CD4-positive, alpha-beta T cell treated with Interleukin-17A for 1 hour (primary cell): ENCODE data around the gene THEMIS.
"Not testable (repeated sequence)": the region's sequence is repeated elsewhere in the genome, so short reads cannot be mapped to it uniquely, and the experiment has no call there.

ENCODE experiments used
- DNase-seq: peaks from one replicate; pipeline ENCODE4 v3.0.0-alpha.2; 2020

THEMIS gene

GRCh38 chr6:127912914-127913313 lies 12.1 kb upstream of the THEMIS start:
- DNase-seq: no peak

GRCh38 chr6:127907960-127908640 lies 7.2 kb upstream of the THEMIS start:
- DNase-seq: peak; percentile 51

DNA sequence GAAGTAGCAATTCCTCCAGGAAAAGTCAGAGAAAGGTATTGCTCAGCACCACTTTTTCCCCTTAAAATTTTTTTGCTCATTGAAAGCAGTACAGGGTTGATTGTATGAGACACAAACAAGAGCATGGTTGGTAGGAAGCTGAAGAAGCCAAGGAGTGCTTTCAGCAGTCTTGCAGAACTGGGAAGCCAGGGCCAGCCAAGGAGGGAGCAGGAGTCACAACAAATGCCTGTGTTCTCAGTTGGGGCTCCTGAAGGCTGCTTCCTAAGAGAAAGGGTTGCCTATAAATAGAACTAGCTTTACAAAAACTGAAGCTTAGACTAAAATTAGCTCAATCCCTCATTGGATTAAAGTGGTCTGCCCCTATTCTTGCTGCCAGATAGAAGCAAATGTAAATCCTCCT lies 3.3 kb upstream of the THEMIS start:
- DNase-seq: no peak

- DNase-seq: peak; percentile 65
These were observed 2.1 kb upstream of the THEMIS start for GRCh38 chr6:127902933-127903332.

GRCh38 chr6:127897484-127897883 lies 3.4 kb downstream of the THEMIS start:
- no peak for DNase-seq

- DNase-seq: no peak
These were observed 6.8 kb downstream of the THEMIS start for GRCh38 chr6:127894051-127894450.

GRCh38 chr6:127893541-127893940 lies 7.3 kb downstream of the THEMIS start:
- peak; percentile 45 for DNase-seq

DNA sequence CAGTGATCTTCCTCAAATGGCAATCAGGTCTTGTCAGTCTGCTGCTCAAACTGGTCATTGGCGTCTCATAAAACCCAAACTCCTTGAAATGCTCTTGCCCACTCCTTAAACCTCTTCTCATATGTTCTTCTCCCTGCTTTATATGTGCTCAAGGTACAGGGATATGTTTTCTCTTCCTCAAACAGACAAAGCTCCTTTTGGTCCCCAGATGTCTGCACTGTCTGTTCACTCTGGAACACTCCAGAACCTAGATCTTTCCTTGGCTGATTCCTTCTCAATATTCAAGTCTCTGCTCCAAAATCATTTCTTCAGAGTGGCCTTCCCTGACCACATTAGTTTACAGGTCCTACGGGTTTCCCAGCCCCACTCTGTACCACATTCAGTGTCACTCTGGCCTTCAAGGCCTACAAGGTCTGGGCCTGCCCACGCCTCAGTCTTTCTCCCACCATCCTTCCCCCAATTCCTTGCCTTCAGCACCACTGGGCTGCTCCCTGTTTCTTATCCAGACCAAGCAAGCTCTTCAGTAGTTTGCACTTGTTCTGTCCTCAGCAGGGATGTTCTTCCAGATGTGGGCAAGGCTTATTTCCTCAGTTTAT lies 9.0 kb downstream of the THEMIS start:
- DNase-seq: no peak

- no peak for DNase-seq
These were observed 14.3 kb downstream of the THEMIS start for GRCh38 chr6:127886603-127887002.

GRCh38 chr6:127884134-127884533 lies 16.7 kb downstream of the THEMIS start:
- no peak for DNase-seq

DNA sequence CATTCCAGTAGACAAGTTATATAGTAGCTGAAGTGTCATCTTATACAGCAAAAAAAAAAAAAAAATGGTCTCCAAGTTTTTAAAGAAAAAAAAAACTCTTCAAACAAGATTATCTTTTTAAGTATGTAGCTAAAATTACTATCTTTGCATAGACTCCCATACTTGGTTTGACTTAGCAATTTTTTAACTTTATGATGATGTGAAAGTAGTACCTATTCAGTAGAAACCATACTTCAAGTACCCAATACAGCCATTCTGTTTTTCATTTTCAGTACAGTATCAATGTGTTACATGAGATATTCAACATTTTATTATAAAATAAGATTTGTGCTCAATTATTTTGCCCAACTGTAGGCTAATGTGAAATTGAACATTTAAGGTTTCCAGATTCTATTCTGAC lies 18.9 kb downstream of the THEMIS start:
- not testable (repeated sequence) for DNase-seq

DNA sequence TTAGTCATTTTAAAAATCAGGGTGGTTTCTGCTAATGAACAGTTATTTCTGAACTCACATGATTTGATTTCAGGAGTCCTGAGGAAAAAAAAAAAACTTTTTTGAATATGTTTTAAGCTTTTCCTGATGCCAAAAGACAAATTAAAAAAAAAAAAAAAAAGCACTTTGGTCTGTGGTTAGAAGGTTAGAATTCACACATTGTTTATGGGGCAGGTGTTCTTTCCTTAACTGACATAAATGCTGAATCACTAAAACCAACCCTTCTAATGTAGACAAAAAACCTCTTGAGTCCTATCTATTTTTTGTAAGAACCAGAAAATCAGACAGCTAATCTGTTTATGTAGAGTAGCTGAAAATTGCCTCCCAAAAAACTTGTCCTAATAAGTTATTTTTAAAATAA lies 20.4 kb downstream of the THEMIS start:
- DNase-seq: peak; percentile 48

GRCh38 chr6:127879685-127880084 lies 21.2 kb downstream of the THEMIS start:
- peak; percentile 34 for DNase-seq

- no peak for DNase-seq
These were observed 22.7 kb downstream of the THEMIS start for GRCh38 chr6:127878115-127878514.

DNA sequence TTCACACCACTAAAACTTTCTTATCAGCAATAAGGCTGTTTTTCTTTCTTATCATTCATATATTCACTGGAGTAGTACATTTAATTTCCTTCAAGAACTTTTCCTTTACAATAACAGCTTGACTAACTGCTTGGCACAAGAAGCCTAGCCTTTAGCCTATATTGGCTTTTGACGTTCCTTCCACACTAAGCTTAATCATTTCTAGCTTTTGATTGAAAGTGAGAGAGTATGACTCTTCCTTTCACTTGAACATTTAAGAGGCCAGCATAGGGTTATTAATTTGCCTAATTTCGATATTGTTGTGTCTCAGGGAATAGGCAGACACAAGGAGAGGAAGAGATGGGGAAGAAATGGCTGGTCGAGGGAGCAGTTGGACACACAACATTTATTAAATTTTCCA lies 23.6 kb downstream of the THEMIS start:
- DNase-seq: no peak

DNA sequence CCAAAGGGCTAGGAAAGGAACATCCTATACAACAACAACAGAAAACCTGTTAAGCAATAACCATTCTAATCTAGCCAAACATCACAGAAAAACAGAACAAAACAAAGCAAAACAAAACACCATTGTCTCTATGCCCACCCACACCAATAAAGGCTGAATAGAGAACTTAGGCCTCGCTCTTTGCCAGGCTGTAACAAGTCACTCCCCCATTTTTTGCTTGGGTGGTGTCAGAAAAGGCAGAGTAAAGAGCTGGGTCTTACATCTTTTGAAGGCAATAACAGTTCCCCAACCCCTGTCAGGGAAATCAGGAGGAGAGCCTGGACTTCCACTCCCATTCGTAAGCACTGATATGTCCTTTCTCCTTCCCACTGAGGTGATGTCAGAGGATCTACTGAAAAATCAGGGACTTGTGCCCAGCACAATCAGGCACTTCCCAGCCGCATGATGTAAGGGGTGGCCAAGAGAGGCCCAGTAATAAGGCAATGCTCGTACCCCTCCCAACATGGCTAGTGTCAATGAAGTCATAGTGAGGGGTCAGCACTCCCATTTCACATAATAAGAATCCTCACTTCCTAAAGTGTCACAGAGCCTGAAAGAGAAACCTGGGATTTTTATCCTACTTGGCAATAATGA lies 31.0 kb downstream of the THEMIS start:
- DNase-seq: no peak

DNA sequence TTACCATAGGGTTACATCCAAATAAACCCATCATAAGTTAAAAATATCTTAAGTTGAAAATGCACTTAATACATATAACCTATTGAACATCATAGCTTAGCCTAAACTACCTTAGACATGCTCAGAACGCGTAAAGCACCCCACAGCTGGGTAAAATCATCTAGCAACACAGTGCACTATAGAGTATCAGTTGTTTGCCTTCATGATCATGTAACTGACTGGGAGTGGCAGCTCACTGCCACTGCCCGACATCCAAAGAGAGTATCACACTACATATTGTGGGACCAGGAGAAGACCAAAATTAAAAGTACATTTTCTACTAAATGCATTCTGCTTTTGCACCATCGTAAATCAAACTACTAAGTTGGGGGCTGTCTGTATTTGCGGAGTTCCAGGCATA lies 31.7 kb downstream of the THEMIS start:
- no peak for DNase-seq

DNA sequence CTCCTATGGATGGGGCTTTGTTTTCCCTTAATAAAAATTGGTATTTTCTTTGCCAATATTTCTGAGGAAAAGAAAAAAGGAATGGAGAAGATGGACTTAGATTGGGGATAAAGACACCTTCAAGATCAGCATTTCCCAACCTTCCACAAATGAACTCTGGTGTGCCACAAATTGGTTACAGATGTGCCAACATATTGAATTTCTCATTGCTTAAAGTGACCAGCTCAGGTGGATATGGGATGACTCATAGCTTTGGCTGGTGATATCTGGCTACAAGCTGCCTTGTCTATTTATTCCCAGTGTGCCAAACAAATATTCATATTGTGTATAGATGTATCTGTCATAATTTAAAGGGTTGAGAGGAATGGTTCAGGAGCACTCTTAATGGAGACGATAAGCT lies 32.5 kb downstream of the THEMIS start:
- DNase-seq: no peak

DNA sequence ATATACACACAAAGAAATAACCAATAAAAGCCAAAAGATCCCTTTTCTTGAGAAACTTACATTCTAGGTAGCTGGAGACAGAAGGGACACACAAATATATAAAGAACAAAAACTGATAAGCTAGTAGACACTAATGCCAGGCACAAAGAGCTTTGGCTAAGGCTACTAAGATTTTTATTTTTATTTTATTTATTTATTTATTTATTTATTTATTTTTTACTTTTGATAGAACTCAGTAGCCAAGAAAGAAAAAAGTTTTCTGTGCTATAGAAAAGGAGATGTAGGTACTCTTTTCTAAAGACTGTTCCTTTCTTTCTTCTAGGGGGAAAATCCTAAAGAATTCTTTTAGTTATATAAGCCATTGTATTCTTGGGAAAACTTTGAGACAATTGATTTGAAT lies 34.1 kb downstream of the THEMIS start:
- no peak for DNase-seq

DNA sequence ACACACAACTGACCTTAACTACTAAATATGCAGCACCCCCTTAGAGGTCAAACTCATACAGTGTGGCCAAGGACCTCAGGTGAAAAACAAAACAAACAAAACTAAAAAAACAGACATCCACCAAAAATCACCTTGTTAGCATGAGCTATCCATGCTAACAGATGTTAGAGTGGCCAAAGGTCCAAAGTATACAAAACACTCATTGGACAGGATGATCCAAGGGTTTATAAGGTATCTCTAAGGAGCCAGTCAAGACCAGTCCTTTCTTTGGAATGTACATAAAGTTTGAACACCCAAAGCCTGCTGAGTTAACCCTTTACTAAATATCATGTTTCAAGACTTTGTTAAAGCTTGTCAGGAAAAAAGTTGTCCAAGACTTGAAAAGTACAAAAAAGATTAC lies 35.8 kb downstream of the THEMIS start:
- DNase-seq: no peak

- no peak for DNase-seq
These were observed 36.2 kb downstream of the THEMIS start for GRCh38 chr6:127864701-127865100.

GRCh38 chr6:127860723-127861122 lies 40.1 kb downstream of the THEMIS start:
- DNase-seq: no peak

DNA sequence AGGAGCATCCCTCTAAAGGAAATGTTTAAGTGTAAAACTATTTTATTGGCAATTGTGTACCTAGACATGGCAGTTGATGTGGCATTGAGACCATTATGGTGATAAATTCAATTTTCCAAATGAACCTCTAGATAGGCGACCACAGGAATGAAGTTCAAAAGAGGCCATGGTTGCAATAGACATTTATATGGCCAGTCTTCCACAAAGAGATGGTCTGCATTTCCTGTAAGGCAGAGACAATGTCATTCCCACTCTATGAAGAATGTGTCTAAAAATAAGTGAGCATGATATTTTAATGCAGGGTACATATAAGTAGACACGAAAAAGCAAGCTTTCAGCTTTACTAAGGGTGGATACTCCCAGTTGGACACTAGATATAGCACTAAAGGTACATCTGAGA lies 40.9 kb downstream of the THEMIS start:
- no peak for DNase-seq

- no peak for DNase-seq
These were observed 42.0 kb downstream of the THEMIS start for GRCh38 chr6:127858727-127859391.
